Kidney epithelial cell (primary cell): ENCODE measurements around the gene MS4A3. TPM values are rescaled to one million over a fixed set of nuclear protein-coding genes. Genes with fewer than 3 reads are reported as not detected.
"Not testable (repeated sequence)": the region's sequence is repeated elsewhere in the genome, so short reads cannot be mapped to it uniquely, and the experiment has no call there.

Experiments used
- DNase-seq: peaks from one replicate; pipeline ENCODE4 v3.0.0-alpha.2; 2010; ENCODE audit warnings: low read depth
- H3K27me3 ChIP-seq: 2 replicates; pipeline ENCODE4 v1.6.0; 2011; ENCODE audit warnings: low read length; ENCODE audit not compliant: control insufficient read depth, insufficient read depth
- H3K36me3 ChIP-seq: 2 replicates; pipeline ENCODE4 v1.5.1; 2011; ENCODE audit warnings: low read length; ENCODE audit not compliant: control insufficient read depth, insufficient read depth
- H3K4me3 ChIP-seq: 2 replicates; pipeline ENCODE4 v1.5.1; 2011; ENCODE audit warnings: low read depth, mild to moderate bottlenecking, control low read depth, low read length
- CTCF ChIP-seq: IDR thresholded peaks from 2 replicates; pipeline ENCODE4 v1.5.1; 2011; ENCODE audit warnings: mild to moderate bottlenecking, moderate library complexity, low read length, control low read depth, inconsistent platforms; ENCODE audit not compliant: insufficient read depth, poor library complexity, severe bottlenecking
- total RNA-seq: library from RNA; depleted of rRNA; stranded (reverse); fragments of >200 nt; gene quantifications from 2 replicates; pipeline ENCODE4 v1.2.3, GENCODE V29; 2015

MS4A3 gene
- total RNA-seq, 1 donor from 2014 or later = not detected

DNA sequence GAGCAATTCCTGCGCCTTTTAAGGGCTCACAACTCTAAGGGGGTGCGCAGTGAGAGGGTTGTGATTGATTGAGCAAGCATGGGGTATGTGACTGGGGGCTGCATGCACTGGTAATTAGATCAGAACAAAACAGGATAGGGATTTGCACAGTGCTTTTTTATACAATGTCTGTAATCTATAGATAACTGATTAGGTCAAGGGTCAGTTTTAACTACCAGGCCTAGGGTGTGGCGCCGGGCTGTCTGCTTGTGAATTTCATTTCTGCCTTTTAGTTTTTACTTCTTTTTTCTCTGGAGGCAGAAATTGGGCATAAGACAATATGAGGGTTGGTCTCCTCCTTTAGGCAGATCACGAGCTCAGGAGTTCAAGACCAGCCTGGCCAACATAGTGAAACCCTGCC is 52.2 kb downstream of the MS4A3 start:
- DNase-seq, H3K36me3 ChIP-seq, H3K4me3 ChIP-seq, H3K27me3 ChIP-seq: not testable (repeated sequence)

DNA sequence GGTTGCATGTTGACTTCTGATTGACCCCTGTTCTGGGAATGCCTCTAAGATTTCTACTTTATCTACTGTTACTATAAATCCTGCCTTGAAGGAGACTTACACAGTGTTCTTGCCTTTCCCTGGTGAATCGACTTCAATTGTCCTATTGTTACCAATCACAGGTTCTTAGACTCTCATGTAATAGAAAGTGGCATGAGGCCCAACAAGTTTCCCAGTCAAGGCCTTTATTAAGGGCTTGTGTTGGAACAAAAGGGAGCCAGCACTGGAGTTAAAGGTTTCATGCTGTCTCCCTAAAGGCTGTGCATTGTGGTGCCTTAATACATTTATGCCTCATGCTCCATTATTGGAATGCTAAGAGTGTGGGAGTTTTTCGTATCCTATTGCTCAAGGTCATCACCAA is 55.3 kb downstream of the MS4A3 start:
- H3K4me3 ChIP-seq = no peak overlapping the region
- no peaks in the 10 kb centered on the region for H3K27me3 ChIP-seq
- no peaks in the 10 kb centered on the region for H3K36me3 ChIP-seq
- TF ChIP-seq CTCF = no peak
- no peak for DNase-seq

GRCh38 chr11:60116996-60117790 is 60.7 kb downstream of the MS4A3 start:
- no peak for TF ChIP-seq CTCF
- Histone ChIP-seq H3K27me3 (no peaks in the 10 kb centered on the region), H3K4me3 (no peak overlapping the region), H3K36me3 (no peaks in the 10 kb centered on the region)
- DNase-seq = no peak

DNA sequence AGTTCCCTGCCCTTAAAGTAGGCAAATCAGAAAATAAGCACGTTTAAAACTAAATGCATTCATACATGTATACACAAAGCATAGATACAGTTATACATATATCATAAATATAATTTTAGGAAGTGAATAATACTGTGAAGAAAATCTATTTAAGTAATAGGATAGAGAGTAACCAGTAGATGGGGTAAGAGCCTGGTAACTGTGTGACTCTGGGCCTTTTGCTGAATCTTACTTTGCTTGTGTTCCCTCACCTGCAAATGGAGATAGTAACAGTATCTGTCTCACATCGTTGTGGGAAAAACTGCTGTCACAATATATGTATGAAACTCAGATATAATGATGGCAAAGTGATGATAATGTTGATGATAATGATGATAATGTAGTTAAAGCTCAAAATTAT is 61.9 kb downstream of the MS4A3 start:
- DNase-seq = no peak
- Histone ChIP-seq H3K27me3 (no peaks in the 10 kb centered on the region), H3K36me3 (no peaks in the 10 kb centered on the region), H3K4me3 (no peak overlapping the region)
- no peak for TF ChIP-seq CTCF

DNA sequence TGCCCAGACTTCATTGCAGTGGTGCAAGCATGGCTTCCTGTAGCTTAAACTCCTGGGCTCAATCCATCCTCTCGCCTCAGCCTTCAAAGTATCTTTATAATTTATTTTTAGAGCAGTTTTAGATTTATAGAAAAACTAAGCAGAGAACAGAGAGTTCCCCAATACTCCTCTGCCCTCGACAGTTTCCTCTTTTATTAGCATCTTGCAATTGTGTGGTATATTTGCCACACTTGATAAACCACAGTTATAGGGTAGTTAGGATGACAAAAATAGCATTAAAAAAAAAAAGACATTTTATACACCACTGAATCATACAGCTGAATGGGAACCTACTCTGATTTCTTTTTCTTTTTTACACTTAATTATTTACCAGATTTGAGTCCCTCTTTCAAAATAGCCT is 63.2 kb downstream of the MS4A3 start:
- TF ChIP-seq CTCF = no peak
- no peak for DNase-seq
- Histone ChIP-seq H3K27me3 (no peaks in the 10 kb centered on the region), H3K36me3 (no peaks in the 10 kb centered on the region), H3K4me3 (no peak overlapping the region)

Other genes starting within 250 kb of the MS4A3 start
- 34.5 and 34.6 TPM in 2 replicates for gene MRPL16, start 245.9 kb upstream of the MS4A3 start, total RNA-seq
- gene CBLIF, start 211.2 kb upstream of the MS4A3 start, total RNA-seq = not detected in 2 replicates
- gene TCN1, start 190.2 kb upstream of the MS4A3 start, total RNA-seq = 2.0 TPM in 1 of 2 replicates, not detected in the other
- not detected in 2 replicates for gene OOSP3, start 177.9 kb upstream of the MS4A3 start, total RNA-seq
- gene OOSP1, start 118.2 kb upstream of the MS4A3 start, total RNA-seq = not detected in 2 replicates
- gene OOSP4A, start 92.6 kb upstream of the MS4A3 start, total RNA-seq = not detected in 2 replicates
- not detected in 2 replicates for gene OOSP4B, start 39.5 kb upstream of the MS4A3 start, total RNA-seq
- not detected in 2 replicates for gene OOSP2, start 16.3 kb upstream of the MS4A3 start, total RNA-seq
- 0.14 TPM in 1 of 2 replicates, not detected in the other for gene MS4A2, start 32.0 kb downstream of the MS4A3 start, total RNA-seq
- 0.55 and 2.3 TPM in 2 replicates for gene MS4A6A, start 126.4 kb downstream of the MS4A3 start, total RNA-seq
- not detected in 2 replicates for gene MS4A4E, start 186.5 kb downstream of the MS4A3 start, total RNA-seq
- gene MS4A4A, start 224.0 kb downstream of the MS4A3 start, total RNA-seq = 0.27 TPM in 1 of 2 replicates, not detected in the other